Naive thymus-derived CD4-positive, alpha-beta T cell (primary cell): Measurements from ENCODE around the gene LRRK1. TPM values are rescaled to one million over a fixed set of nuclear protein-coding genes. Genes with fewer than 3 reads are reported as not detected.

Experiments
- ATAC-seq: fragments of 150-1000 bp; cut with Tn5 transposase; 2 replicates; pipeline ENCODE4 v1.10.0; 2021; ENCODE audit warnings: mild to moderate bottlenecking, moderate library complexity
- CTCF ChIA-PET: fragments of 350-600 bp; sonication (Branson Sonifier 250); formaldehyde crosslinking; loops from one replicate; lab custom pipeline; 2021; ENCODE audit warnings: antibody characterized with exemption; lab: Charles Lee
- POLR2A ChIA-PET: fragments of 350-600 bp; sonication (Branson Sonifier 250); formaldehyde crosslinking; loops from one replicate; lab custom pipeline; 2021; ENCODE audit warnings: antibody characterized with exemption, inconsistent platforms; lab: Charles Lee
- DNase-seq, 9 donors: peaks; one replicate each; pipeline versions ENCODE4 v3.0.0 to v3.0.0-alpha.2; 2020 to 2022; ENCODE audit warnings: mixed read lengths in 1 of 9
- H3K27ac ChIP-seq: one replicate; pipeline ENCODE4 v1.7.0; 2013; ENCODE audit warnings: mild to moderate bottlenecking, low read depth, low read length, moderate library complexity
- H3K27me3 ChIP-seq, 2 donors: one replicate each; pipeline ENCODE4 v1.7.0; 2013; ENCODE audit warnings: low read length in 2 of 2, mild to moderate bottlenecking in 2 of 2, moderate library complexity in 2 of 2; ENCODE audit not compliant: control insufficient read depth in 2 of 2, insufficient read depth in 2 of 2
- H3K36me3 ChIP-seq, 3 experiments: 1 replicate in 2 of 3; 2 replicates in 1 of 3; pipeline ENCODE4 v1.7.0; 2013; ENCODE audit warnings: low read length in 3 of 3, mild to moderate bottlenecking in 3 of 3, moderate library complexity in 1 of 3; ENCODE audit not compliant: insufficient read depth in 3 of 3, control insufficient read depth in 2 of 3
- H3K4me1 ChIP-seq, 2 donors: one replicate each; pipeline ENCODE4 v1.7.0; 2013; ENCODE audit warnings: low read length in 2 of 2, mild to moderate bottlenecking in 2 of 2, moderate library complexity in 1 of 2; ENCODE audit not compliant: control insufficient read depth in 2 of 2, insufficient read depth in 2 of 2
- H3K4me3 ChIP-seq: 2 replicates; pipeline ENCODE4 v1.7.0; 2013; ENCODE audit warnings: mild to moderate bottlenecking, low read length
- H3K9me3 ChIP-seq, 3 experiments: 1 replicate in 2 of 3; 2 replicates in 1 of 3; pipeline ENCODE4 v1.7.0; 2013; ENCODE audit warnings: low read length in 3 of 3; ENCODE audit not compliant: control insufficient read depth in 2 of 3
- H3K27ac Mint-ChIP-seq, 9 donors: one replicate each; pipeline ENCODE4 v1.8.0; 2020 to 2022; ENCODE audit warnings: mixed read lengths in 9 of 9, mild to moderate bottlenecking in 8 of 9, moderate library complexity in 5 of 9, inconsistent platforms in 2 of 9
- H3K27me3 Mint-ChIP-seq, 5 donors: one replicate each; pipeline ENCODE4 v1.8.0; 2021 to 2022; ENCODE audit warnings: mixed read lengths in 5 of 5, mild to moderate bottlenecking in 1 of 5
- H3K36me3 Mint-ChIP-seq, 5 donors: one replicate each; pipeline ENCODE4 v1.8.0; 2020 to 2022; ENCODE audit warnings: mixed read lengths in 5 of 5, mild to moderate bottlenecking in 3 of 5, inconsistent platforms in 1 of 5
- H3K4me1 Mint-ChIP-seq, 7 donors: one replicate each; pipeline ENCODE4 v1.8.0; 2020 to 2022; ENCODE audit warnings: mixed read lengths in 7 of 7, mild to moderate bottlenecking in 3 of 7, inconsistent platforms in 1 of 7
- H3K4me3 Mint-ChIP-seq, 10 donors: one replicate each; pipeline ENCODE4 v1.8.0; 2020 to 2022; ENCODE audit warnings: mild to moderate bottlenecking in 10 of 10, mixed read lengths in 10 of 10, moderate library complexity in 6 of 10, inconsistent platforms in 2 of 10
- H3K9me3 Mint-ChIP-seq, 11 donors: one replicate each; pipeline ENCODE4 v1.8.0; 2020 to 2022; ENCODE audit warnings: mixed read lengths in 11 of 11, mild to moderate bottlenecking in 4 of 11, inconsistent platforms in 1 of 11, moderate library complexity in 1 of 11
- intact Hi-C, 2 donors: fragments of 100-400 bp; cut with micrococcal nuclease; formaldehyde crosslinking; loops; one replicate each; pipeline ENCODE4 v1.15.1; 2023
- polyA plus RNA-seq, 2 donors: library from polyadenylated mRNA; unstranded; fragments of 300-500 nt; fragmentation: Illumina TruSeq; gene quantifications; one replicate each; pipeline ENCODE4 v1.2.3, GENCODE V29; 2021
- total RNA-seq, 6 experiments: library from RNA in 5 of 6; stranded (reverse) in 5 of 6; gene quantifications; 1 replicate in 5 of 6; 2 replicates in 1 of 6; pipeline ENCODE4 v1.2.3 and lab custom pipeline; 2021 to 2026

The LRRK1 gene
- total and polyA plus RNA-seq, 7 experiments from 2014 or later: 0.54 to 15.1 (median 0.60) TPM; not detected in 2

- no peak overlapping the region for H3K27ac ChIP-seq
- no peak overlapping the region for H3K4me3 ChIP-seq
- Mint-ChIP-seq H3K27me3 (peaks cover 65 to 83% (median 80%) of the 10 kb centered on the region in 5 donors), H3K36me3 (no peaks in the 10 kb centered on the region), H3K4me1 (peaks cover 0 to 13% (median 11%) of the 10 kb centered on the region in 7 donors), H3K4me3 (no peak overlapping the region), H3K27ac (no peak overlapping the region), H3K9me3 (peaks cover 0 to 2% (median 0%) of the 10 kb centered on the region in 11 donors)
- no peaks in the 10 kb centered on the region for H3K4me1 ChIP-seq
- ChIA-PET POLR2A (no interaction called here), CTCF (no interaction called here)
- no peaks in the 10 kb centered on the region for H3K27me3 ChIP-seq
- DNase-seq: no peak
- H3K9me3 ChIP-seq: no peaks in the 10 kb centered on the region
- intact Hi-C loops: no loop called here
- H3K36me3 ChIP-seq: no peaks in the 10 kb centered on the region
- no peak for ATAC-seq
Observed at GRCh38 chr15:100885116-100885515, 34.0 kb upstream of the LRRK1 start.

- Mint-ChIP-seq H3K27ac (no peak overlapping the region), H3K4me3 (no peak overlapping the region), H3K9me3 (peaks cover 0 to under 1% (median 0%) of the 10 kb centered on the region in 11 donors), H3K36me3 (no peaks in the 10 kb centered on the region), H3K4me1 (peaks cover 0 to 7% (median 4%) of the 10 kb centered on the region in 7 donors), H3K27me3 (peaks cover 62 to 83% (median 76%) of the 10 kb centered on the region in 5 donors)
- no peak overlapping the region for H3K27ac ChIP-seq
- ATAC-seq (no peak), DNase-seq (no peak)
- H3K4me3 ChIP-seq: no peak overlapping the region
- CTCF ChIA-PET: interaction anchor here (0.6 kb wide), 1 partner anchor 1982 kb away, joined by 3 read pairs; no protein-coding TSS in a partner anchor
- no peaks in the 10 kb centered on the region for H3K4me1 ChIP-seq
- no peaks in the 10 kb centered on the region for H3K9me3 ChIP-seq
- H3K27me3 ChIP-seq: no peaks in the 10 kb centered on the region
- no peaks in the 10 kb centered on the region for H3K36me3 ChIP-seq
- intact Hi-C loops: no loop called here
- POLR2A ChIA-PET: no interaction called here
Observed at GRCh38 chr15:100885811-100886210, 33.3 kb upstream of the LRRK1 start.

- intact Hi-C loops: no loop called here
- Histone ChIP-seq H3K4me3 (no peak overlapping the region), H3K4me1 (no peaks in the 10 kb centered on the region), H3K9me3 (no peaks in the 10 kb centered on the region), H3K36me3 (no peaks in the 10 kb centered on the region), H3K27me3 (no peaks in the 10 kb centered on the region), H3K27ac (no peak overlapping the region)
- POLR2A ChIA-PET: no interaction called here
- no peak for ATAC-seq
- Mint-ChIP-seq H3K9me3 (no peaks in the 10 kb centered on the region), H3K4me1 (peaks cover 0 to 4% (median 0%) of the 10 kb centered on the region in 7 donors), H3K36me3 (no peaks in the 10 kb centered on the region), H3K4me3 (no peak overlapping the region), H3K27me3 (peaks cover 54 to 81% (median 70%) of the 10 kb centered on the region in 5 donors), H3K27ac (no peak overlapping the region)
- CTCF ChIA-PET: no interaction called here
- DNase-seq: no peak
Observed at GRCh38 chr15:100887211-100887913, 31.8 kb upstream of the LRRK1 start.

- Histone ChIP-seq H3K4me3 (no peak overlapping the region), H3K36me3 (no peaks in the 10 kb centered on the region), H3K27ac (no peak overlapping the region), H3K27me3 (no peaks in the 10 kb centered on the region), H3K4me1 (no peaks in the 10 kb centered on the region), H3K9me3 (no peaks in the 10 kb centered on the region)
- ATAC-seq (no peak), DNase-seq (no peak)
- H3K36me3 Mint-ChIP-seq: no peaks in the 10 kb centered on the region
- ChIA-PET POLR2A (no interaction called here), CTCF (no interaction called here)
- H3K4me1 Mint-ChIP-seq: peaks cover 0 to 4% (median 0%) of the 10 kb centered on the region in 7 donors
- H3K4me3 Mint-ChIP-seq: no peak overlapping the region
- H3K27me3 Mint-ChIP-seq: peaks cover 49 to 77% (median 67%) of the 10 kb centered on the region in 5 donors
- H3K9me3 Mint-ChIP-seq: no peaks in the 10 kb centered on the region
- no peak overlapping the region for H3K27ac Mint-ChIP-seq
- intact Hi-C loops: no loop called here
Observed at GRCh38 chr15:100889385-100890050, 29.6 kb upstream of the LRRK1 start.

DNA sequence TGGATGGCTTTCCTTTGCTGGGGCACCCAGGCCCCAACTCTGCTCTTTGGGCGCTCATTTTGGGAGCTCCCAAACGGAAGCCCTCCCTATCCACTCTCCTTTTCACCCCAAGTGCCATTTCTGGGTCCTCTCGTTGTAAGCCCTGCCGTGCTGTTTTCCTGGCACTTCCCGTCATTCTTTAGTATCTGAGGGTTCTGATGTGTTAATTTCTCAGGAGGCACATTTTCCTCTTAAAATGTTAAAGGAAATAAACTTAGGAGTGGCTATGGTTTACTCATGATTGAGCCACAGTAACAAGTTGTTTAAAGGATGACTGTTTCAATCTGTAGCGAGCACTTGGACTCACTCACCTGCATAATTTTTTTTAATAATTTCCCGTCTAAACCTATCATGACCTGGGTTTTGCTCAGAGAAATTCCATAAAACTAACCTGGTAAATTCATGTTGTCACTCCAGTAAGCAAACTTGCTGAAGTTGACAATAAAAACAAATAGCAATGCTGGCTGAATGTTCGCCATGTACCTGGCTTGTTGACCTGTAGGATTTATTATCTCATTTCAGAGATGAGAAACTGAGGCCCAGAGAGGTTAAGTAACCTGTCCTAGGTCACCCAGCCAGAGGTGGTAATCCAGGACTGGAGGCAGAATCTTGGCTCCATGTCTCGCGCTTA, 29.0 kb upstream of the LRRK1 start:
- ATAC-seq (no peak), DNase-seq (no peak)
- ChIA-PET CTCF (no interaction called here), POLR2A (no interaction called here)
- Mint-ChIP-seq H3K27me3 (peaks cover 42 to 75% (median 64%) of the 10 kb centered on the region in 5 donors), H3K27ac (no peak overlapping the region), H3K4me3 (no peak overlapping the region), H3K36me3 (no peaks in the 10 kb centered on the region), H3K9me3 (no peaks in the 10 kb centered on the region), H3K4me1 (peaks cover 0 to 4% (median 0%) of the 10 kb centered on the region in 7 donors)
- Histone ChIP-seq H3K36me3 (no peaks in the 10 kb centered on the region), H3K4me1 (no peaks in the 10 kb centered on the region), H3K27me3 (no peaks in the 10 kb centered on the region), H3K9me3 (no peaks in the 10 kb centered on the region), H3K27ac (no peak overlapping the region), H3K4me3 (no peak overlapping the region)
- intact Hi-C loops: no loop called here

DNA sequence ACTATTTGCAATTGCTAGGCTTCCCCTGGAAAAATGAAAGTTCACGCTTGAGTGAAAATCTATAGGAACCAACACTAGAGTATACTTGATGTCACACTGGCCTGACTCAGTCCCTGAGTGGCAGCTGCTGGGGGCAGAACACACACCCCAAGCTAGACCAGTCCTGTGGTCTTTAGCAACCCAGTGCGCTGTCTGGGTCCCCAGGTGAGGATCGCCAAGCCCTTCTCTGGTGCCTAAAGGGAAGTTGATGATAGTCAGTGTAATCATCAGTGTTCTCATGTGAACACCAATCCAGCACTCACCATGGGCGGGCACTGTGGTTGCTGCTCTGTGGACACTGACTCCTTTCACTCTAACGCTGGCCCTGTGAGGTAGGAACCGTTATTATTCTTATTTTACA, 28.3 kb upstream of the LRRK1 start:
- CTCF ChIA-PET: no interaction called here
- no peak for ATAC-seq
- Histone ChIP-seq H3K4me3 (no peak overlapping the region), H3K4me1 (no peaks in the 10 kb centered on the region), H3K36me3 (no peaks in the 10 kb centered on the region), H3K27ac (no peak overlapping the region), H3K9me3 (no peaks in the 10 kb centered on the region), H3K27me3 (no peaks in the 10 kb centered on the region)
- Mint-ChIP-seq H3K9me3 (no peaks in the 10 kb centered on the region), H3K4me3 (no peak overlapping the region), H3K4me1 (peaks cover 0 to 4% (median 0%) of the 10 kb centered on the region in 7 donors), H3K27me3 (peaks cover 35 to 69% (median 61%) of the 10 kb centered on the region in 5 donors), H3K27ac (no peak overlapping the region), H3K36me3 (no peaks in the 10 kb centered on the region)
- DNase-seq: no peak
- POLR2A ChIA-PET: no interaction called here
- intact Hi-C loops: no loop called here
